Upper lobe of left lung (tissue), 4 donors: ENCODE results near the gene C11orf58.

Experiments
- EP300 ChIP-seq, 4 donors: sonication (generic); formaldehyde crosslinking; IDR thresholded peaks; one replicate each; pipeline ENCODE4 v1.5.1; 2017; ENCODE audit warnings: antibody characterized with exemption in 4 of 4, control low read depth in 2 of 4
- POLR2A ChIP-seq, 4 donors: fragments of 450-650 bp; IDR thresholded peaks; one replicate each; pipeline ENCODE4 v1.5.1; 2016 to 2017; ENCODE audit warnings: antibody characterized with exemption in 4 of 4, mild to moderate bottlenecking in 2 of 4
- POLR2AphosphoS5 ChIP-seq, 2 donors: sonication (generic); formaldehyde crosslinking; IDR thresholded peaks; one replicate each; pipeline ENCODE4 v1.5.1; 2017; ENCODE audit warnings: antibody characterized with exemption in 2 of 2
- TF ChIP-seq, protein P1 (sequence below), 6 experiments: fragments of 450-650 bp in 4 of 6; fragments of 200-600 bp in 2 of 6; sonication (generic) in 2 of 6; IDR thresholded peaks; one replicate each; pipeline ENCODE4 v1.5.1; 2016 to 2019; ENCODE audit warnings: antibody characterized with exemption in 6 of 6

DNA sequence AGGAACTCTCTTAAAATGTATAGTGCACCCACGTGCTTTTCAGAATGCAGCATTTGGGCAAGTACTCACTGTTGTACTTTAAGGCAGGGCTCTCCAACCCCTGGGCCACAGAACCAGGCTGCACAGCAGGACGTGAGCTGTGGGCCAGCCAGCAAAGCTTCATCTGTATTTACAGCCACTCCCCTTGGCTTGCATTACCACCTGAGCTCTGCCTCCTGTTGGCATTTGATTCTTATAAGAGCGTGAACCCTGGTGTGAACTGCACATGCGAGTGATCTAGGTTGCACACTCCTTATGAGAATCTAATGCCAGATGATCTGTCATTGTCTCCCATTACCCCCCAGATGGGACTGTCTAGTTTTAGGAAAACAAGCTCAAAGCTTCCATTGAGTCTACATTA, 3.0 kb downstream of the C11orf58 start:
- TF ChIP-seq POLR2A (IDR thresholded peaks at IDR 0.05), result no peak
- no peak for TF ChIP-seq EP300 (IDR thresholded peaks at IDR 0.05)
- TF ChIP-seq, protein P1, sequence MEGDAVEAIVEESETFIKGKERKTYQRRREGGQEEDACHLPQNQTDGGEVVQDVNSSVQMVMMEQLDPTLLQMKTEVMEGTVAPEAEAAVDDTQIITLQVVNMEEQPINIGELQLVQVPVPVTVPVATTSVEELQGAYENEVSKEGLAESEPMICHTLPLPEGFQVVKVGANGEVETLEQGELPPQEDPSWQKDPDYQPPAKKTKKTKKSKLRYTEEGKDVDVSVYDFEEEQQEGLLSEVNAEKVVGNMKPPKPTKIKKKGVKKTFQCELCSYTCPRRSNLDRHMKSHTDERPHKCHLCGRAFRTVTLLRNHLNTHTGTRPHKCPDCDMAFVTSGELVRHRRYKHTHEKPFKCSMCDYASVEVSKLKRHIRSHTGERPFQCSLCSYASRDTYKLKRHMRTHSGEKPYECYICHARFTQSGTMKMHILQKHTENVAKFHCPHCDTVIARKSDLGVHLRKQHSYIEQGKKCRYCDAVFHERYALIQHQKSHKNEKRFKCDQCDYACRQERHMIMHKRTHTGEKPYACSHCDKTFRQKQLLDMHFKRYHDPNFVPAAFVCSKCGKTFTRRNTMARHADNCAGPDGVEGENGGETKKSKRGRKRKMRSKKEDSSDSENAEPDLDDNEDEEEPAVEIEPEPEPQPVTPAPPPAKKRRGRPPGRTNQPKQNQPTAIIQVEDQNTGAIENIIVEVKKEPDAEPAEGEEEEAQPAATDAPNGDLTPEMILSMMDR (IDR thresholded peaks at IDR 0.05), result no peak
- TF ChIP-seq POLR2AphosphoS5 (IDR thresholded peaks at IDR 0.05), result no peak
